ENCODE data around the gene DNAH2.
"Not testable (repeated sequence)": the region's sequence is repeated elsewhere in the genome, so short reads cannot be mapped to it uniquely, and the experiment has no call there.

DNAH2 gene

DNA sequence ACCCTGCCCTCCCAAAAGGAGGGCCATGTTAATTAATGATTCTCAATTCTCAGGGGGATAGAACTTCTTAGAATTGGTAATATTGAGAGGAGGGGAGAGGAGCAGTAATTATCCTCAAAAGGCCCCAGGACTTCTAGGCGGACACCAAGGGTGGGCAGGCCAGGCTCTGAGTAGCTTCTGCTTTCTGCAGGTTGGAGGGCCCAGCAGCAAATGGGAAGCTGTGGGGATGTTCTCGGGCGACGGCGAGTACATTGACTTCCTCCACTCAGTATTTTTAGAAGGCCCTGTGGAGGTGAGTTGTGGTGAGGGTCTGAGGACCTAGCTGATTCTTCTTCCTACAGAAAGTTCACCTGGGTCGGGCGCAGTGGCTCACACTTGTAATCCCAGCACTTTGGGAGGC is 57.5 kb downstream of the DNAH2 start:
- DNase-seq (ENCODE audit: low spot score) = no peak

DNA sequence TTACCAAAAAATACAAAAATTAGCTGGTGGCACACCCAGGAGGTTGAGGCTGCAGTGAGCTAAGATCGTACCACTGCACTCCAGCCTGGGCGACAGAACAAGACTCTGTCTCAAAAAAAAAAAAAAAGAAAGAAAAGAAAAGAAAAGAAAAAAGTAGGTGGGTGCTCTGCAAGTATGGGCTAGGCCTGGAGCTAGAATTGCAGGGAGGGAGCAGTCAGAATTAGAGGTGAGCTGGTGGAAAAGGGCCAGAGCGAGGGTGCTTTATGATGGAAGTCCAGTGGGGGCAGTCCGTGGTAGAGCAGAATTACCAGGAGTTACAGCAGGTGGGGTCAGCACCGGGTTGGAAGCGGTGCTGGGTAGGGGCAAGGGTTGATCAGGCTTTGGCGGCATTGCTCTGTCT is 59.5 kb downstream of the DNAH2 start:
- DNase-seq (ENCODE audit: low spot score) = no peak

DNA sequence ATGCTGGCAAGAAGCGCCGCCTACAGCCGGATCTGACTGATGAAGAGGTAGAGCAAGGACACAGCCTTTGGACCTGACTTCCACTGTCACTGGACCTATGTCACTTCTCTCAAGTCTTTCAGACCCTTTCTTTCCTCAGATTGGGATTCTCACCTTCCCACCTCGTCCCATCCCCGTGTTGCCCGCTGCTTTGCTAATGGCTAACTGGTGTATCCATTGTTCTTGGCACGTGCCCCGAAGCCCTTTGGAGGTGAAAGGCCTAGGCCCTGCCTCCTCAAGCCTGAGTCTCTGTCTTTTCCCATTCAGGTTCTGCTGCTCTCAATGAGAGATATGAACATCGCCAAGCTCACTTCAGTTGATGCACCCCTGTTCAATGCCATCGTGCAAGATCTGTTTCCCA is 63.2 kb downstream of the DNAH2 start:
- DNase-seq (ENCODE audit: low spot score) = no peak

DNA sequence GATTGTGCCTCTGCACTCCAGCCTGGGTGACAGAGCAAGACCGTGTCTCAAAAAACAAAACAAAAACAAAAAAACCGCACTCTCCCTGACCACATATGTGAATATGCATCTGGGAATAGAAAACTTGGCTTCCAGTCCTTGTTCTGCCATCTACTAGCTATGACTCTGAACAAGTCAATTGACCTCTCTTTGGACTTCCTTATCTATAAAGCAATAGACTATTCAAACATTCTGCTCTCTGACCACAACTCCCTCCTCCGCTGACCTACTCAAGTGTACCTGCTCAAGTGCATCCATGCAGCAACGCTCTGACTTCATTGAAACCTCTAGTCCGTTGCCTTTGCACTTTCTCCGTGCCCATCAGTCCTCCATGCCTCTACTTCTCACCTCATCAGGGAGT is 63.9 kb downstream of the DNAH2 start:
- no peak for DNase-seq (ENCODE audit: low spot score)

DNA sequence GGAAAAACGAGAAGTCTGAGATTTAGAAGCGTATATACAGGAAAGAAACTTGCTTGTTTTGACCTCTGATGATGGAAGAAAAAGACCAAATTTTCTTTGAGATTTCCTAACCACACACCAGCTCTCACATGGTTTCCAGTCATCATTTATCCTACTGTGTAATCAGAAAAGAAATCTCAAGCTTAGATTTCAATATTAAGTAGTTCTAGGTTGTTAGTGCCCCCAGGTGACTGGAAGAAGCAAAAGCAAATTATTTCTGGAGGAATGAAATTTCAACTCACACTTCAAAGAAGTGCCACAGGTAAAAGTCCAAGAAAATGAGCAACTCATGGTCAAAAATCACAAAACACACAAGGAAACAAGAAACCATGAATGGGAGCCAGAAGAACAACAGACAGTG is 64.7 kb downstream of the DNAH2 start:
- DNase-seq (ENCODE audit: low spot score) = no peak

DNA sequence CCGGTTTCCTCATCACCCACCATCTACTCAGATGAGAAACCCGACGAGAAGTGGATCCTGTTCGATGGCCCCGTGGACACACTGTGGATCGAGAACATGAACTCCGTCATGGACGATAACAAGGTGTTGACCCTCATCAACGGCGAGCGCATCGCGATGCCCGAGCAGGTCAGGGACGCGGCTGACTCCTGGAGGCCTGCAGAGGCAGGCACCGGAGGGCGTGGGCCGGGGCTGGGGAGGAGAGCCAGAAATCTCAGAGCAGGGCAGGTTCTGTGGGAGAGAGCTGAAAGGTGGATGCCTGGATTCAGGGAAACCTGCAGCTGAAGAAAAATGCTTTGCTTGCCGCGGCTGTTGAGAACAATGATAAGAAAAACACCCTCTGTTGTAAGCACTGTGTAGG is 69.3 kb downstream of the DNAH2 start:
- no peak for DNase-seq (ENCODE audit: low spot score)

DNA sequence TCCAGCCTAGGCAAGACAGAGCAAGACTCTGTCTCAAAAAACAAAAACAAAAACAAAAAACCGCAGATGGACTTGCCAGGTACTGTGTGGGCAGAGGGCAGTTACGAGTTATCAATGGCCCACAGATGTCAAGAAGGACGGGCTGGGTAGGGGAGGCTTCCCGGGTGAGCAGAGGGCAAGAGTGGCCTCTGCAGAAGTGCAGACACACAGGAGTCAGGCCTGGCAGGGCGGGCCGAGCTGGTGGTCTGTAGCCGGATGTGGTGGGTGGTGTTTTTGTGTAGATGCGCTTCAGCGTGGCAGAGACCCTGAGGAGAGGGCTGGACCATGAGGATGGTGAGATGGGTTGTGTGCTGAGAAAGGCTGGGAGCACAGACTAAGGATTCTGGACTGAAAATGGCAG is 71.6 kb downstream of the DNAH2 start:
- DNase-seq (ENCODE audit: low spot score) = no peak

DNA sequence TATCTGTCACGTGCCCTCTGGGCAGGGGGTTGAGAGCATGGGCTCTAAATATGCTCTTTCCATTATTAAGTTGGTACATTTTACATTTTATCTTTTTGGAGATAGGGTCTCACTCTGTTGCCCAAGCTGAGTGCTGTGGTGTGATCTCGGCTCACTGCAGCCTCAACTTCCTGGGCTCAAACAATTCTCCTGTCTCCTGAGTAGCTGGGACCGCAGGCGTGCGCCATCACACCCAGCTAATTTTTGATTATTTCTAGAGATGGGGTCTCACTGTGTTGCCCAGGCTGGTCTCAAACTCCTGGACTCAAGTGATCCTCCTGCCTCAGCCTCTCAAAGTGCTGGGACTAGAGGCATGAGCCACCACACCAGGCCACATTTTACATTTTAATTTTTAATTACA is 72.6 kb downstream of the DNAH2 start:
- no peak for DNase-seq (ENCODE audit: low spot score)

DNA sequence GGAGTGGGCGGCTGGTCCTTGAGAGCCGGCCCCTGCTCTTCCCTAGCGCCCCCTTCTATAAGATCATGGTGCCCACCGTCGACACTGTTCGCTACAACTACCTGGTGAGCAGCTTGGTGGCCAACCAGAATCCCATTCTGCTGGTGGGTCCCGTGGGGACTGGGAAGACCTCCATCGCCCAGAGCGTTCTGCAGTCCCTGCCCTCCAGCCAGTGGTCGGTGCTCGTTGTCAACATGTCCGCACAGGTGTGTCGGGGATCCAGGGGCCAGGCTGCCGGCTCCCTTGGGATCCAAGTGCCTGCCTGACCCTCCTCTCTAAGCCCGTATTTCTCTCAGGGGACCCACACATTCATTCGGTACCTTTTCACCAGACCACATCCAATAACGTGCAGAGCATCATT is 75.1 kb downstream of the DNAH2 start:
- DNase-seq (ENCODE audit: low spot score) = no peak

DNA sequence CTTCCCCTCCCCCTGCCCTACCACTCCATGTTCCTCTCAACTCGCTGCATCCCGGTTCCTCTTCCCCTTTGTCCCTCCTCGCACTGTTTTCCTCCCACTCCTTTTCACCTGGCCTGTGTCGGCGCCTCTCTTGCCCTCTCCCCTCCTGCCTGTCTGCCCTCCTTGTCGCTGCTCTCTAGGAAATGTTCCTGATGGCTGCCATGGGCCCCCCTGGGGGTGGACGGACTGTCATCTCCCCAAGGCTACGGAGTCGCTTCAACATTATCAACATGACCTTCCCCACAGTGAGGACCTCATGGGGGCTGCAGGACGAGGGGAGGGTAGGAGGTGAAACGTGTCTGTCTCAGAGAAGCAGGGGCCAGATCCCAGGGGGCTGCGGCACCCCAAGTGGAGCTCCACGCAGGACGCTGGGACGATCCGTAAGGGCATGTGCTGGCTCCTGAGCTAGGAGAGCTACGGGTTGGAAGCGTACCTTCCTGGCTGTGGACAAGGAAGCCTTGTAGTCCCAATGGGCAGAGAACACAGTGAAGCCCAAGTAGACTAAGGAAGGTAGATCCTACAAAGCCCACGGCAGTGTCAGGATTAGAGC is 76.6 kb downstream of the DNAH2 start:
- DNase-seq (ENCODE audit: low spot score) = no peak

DNA sequence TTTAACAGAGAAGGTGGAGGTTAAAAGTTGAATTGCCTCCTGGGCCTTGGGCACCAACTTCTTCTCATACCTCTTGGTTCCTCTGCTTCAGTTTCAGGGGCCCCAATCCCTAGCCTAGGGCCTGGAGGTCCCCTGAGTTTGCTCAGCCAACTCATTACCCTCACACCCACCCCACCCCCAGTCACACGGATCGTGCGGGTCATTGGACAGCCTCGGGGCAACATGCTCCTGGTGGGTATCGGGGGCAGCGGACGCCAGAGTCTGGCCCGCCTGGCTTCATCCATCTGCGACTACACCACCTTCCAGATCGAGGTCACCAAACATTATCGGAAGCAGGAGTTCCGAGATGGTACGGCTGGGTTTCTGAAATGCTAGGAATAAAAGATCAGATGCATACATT is 80.4 kb downstream of the DNAH2 start:
- no peak for DNase-seq (ENCODE audit: low spot score)

DNA sequence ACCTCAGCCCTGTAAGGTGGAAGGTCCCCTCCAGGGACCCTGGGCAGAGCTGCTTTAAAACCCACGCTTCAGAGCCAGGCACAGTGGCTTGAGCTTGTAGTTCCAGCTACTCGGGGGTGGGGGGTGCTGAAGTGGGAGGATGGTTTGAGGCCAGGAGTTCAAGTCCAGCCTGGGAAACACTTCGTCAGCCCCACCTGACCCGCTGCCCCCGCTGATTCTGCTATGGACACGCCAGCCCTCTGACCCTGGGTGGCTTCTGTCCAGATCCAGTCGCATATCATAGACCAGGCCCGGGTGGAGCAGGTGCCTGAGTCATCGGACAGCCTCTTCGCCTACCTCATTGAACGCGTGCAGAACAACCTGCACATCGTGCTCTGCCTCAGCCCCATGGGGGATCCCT is 81.3 kb downstream of the DNAH2 start:
- DNase-seq (ENCODE audit: low spot score) = no peak

DNA sequence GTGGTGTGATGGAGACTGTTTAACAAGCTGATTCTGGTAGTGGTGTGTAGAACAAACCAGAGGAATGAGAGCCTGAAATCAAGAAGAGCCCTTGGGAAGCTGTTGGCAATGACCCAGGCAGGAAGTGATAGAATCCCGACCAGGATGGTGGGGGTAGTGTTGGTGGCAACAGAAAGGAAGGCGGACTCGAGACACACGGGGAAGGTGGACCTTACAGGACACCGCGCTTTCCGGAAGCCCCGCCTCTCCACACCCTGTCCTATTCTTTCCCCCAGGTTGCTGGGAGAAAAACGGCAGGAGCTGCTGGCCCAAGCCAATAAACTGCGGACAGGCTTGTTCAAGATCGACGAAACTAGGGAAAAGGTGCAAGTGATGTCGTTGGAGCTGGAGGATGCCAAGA is 86.4 kb downstream of the DNAH2 start:
- DNase-seq (ENCODE audit: low spot score) = no peak

DNA sequence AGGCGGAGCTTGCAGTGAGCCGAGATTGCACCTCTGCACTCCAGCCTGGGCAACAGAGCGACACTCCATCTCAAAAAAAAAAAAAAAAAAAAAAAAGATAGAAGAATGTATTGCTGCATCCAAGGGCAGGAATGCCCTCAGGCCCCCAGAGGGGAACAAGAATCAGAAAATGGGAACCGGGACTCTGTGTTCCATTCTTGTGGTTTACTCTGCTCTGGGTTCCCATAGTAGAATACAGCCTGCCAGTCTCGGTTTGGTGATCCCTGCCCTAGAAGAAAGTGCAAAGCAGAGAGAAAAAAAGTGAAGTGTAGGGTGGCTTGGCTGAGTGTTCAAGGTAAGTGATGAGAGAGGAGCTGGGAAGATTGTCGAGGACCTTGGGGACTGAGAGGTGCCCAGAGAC is 89.0 kb downstream of the DNAH2 start:
- DNase-seq (ENCODE audit: low spot score) = no peak

DNA sequence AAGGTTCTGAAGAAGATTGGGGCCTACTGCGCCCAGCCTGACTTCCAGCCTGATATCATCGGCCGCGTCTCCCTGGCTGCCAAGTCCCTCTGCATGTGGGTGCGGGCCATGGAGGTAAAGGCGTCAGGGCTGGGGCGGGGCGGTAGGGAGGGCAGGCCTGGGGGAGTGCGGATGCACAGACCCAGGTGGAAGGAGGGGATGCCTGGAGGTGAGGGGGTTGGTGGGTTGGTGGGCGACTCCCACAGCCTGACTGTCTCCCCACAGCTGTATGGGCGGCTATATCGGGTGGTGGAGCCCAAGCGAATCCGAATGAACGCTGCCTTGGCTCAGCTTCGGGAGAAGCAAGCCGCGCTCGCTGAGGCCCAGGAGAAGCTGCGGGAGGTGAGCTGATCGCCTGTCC is 89.7 kb downstream of the DNAH2 start:
- DNase-seq (ENCODE audit: low spot score) = no peak

DNA sequence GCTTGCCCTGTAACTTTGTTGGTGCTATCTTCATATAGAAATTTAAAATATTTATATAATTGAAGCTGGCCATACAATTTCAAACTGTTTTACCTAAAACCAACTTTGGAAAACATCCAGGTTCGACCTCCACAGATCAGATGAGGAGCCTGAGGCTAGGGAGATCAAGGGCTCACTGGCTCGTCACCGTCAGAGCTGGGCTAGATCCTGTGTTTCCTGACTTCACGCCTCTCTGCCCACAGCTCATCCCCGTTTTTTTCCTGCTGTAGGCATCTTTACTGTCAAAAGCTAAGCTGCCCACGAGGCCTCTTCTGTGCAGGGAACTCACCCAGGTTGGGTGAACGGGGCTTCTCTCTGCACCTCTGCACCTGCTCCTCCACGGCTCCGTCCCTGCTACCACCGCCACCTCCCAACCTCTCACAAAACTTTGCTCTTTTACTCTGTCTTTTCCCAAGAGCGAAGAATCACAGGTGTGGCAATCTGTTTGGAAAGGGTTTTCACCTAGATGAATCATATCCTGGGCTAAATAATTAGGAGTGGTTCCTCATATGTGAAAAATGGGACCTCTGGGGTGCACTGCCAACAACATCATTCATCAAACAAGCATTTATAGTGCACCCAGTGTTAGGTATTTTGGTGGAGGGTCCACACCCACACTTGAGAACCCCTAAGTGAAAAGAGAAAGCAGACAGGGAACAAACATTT is 91.7 kb downstream of the DNAH2 start:
- DNase-seq (ENCODE audit: low spot score) = no peak

DNA sequence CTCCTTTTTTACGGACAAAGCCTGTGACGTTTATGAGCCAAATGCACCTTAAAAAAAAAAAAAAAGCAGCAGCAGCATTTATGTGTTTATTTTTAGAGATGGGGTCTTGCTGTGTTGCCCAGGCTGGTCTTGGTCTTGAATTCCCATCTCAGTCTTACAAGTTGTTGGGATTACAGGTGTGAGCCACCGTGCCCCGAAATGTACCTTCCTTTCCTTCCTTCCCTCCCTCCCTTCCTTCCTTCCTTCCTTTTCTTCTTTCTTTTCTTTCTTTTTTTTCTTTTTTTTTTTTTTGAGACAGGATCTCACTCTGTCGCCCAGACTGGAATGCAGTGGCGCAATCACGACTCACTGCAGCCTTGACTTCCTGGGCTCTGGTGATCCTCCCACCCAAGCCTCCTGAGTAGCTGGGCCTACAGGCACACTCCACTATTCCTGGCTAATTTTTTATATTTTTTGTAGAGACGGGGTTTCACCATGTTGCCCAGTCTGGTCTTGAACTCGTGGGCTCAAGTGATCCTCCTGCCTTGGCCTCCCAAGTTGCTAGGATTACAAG is 92.3 kb downstream of the DNAH2 start:
- not testable (repeated sequence) for DNase-seq (ENCODE audit: low spot score)

DNA sequence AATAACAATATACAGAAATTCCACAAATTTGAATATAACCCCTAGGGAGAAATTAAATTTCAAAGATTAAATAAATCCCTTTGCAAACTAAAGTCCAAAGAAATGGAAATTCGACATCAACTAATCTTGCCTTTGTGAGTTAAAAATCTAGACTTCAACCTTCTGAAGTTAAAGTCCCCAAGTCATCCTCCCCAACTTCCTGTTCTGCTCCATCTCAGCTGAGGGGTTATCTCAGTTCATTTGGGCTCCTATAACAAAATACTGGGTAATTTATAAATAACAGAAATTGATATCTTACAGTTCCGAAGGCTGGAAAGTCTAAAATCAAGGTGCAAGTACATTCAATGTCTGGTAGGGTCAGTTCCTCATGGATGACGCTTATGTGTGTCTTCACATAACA is 93.7 kb downstream of the DNAH2 start:
- DNase-seq (ENCODE audit: low spot score) = no peak

DNA sequence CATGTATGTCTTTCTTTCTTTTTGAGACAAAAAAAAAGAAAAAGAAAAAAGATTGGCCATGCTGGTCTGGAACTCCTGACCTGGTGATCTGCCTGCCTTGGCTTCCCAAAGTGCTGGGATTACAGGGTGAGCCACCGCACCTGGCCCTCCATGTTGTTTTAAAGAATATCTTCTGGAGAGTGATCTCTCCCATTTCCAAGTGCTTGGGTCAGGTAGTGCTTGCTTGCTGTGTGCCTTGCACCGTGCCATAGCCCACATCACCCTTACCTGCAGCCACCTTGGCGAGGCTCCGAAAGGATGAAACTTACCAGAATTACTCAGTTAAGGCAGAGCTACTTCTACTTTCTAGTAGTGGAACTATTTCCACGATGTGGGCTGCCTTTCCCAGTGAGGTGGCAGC is 97.4 kb downstream of the DNAH2 start:
- DNase-seq (ENCODE audit: low spot score) = no peak

DNA sequence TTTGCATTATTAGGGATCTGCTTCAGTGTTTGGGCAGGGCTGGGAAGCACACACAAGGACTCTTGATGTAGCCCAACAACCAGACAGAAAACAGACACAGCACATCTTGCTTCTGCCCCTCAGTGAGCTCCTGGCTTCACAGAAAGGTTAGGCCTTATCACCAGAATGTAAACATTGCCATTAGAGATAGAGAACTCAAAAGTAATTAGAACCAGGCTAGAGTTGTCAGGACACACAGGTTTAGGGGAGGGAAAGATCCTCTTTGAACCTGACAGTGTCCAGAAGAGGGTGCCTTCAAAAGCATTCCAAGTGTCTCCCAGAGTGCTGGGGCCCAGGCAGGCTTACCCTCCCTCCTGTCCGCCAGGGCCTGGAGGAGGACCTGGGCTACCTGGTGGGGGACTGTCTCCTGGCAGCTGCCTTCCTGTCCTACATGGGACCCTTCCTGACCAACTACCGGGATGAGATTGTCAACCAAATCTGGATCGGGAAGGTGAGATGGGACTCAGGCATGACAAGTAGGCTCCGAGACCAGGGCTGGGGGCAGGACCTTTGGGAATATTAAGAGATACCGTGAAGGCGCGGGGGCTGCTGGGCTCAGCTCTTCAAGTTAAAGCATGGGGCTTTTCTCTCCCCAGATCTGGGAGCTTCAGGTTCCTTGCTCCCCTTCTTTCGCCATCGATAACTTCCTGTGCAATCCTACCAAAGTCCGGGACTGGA is 99.5 kb downstream of the DNAH2 start:
- no peak for DNase-seq (ENCODE audit: low spot score)

DNA sequence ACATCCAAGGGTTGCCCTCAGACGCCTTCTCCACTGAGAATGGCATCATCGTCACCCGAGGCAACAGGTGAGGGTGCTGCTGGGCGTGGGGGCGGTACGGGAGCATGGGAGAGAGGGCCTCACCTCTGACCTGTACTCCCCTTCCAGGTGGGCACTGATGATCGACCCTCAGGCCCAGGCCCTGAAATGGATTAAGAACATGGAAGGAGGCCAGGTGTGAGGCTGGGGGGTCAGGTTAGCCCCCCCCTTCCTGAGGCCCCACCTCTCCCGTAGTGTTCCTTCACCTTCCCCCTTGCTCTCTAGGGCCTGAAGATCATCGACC is 100.1 kb downstream of the DNAH2 start:
- DNase-seq (ENCODE audit: low spot score) = no peak

DNA sequence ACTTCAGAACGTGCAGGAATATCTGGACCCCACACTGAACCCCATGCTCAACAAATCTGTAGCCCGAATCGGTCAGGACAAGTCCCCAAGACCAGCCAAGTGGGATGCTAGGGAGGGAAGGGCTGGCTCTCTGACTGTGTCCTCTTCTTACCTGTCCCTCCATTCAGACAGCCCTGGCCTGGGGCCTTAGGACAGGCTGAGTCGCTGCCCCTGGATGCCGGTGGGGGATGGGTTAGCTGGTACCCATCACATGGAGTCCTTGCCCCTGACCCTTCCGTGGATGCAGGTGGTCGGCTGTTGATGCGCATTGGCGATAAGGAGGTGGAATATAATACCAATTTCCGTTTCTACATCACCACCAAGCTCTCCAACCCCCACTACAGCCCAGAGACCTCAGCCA is 100.5 kb downstream of the DNAH2 start:
- DNase-seq (ENCODE audit: low spot score) = no peak

Data from hematopoietic multipotent progenitor cell treated with erythropoietin and hydrocortisone succinate and interleukin-3 and kit ligand, for 17 days (in vitro differentiated cells).